Esophagus muscularis mucosa (tissue), 4 donors: ENCODE data around the gene MYLK. TPM values are rescaled to one million over a fixed set of nuclear protein-coding genes. Genes with fewer than 3 reads are reported as not detected.
A peak's percentile ranks its signal among the peaks of the same experiment; 100 is the strongest.

Experiments
- DNase-seq: peaks from one replicate; pipeline ENCODE4 v3.0.0-alpha.2; 2017; ENCODE audit errors: extremely low spot score
- H3K27ac ChIP-seq, 4 donors: fragments of 200-600 bp; sonication (generic); replicated peaks in 1 of 4; 1 replicate in 3 of 4; 2 replicates in 1 of 4; pipeline ENCODE4 v1.5.1; 2016 to 2019; ENCODE audit warnings: mild to moderate bottlenecking in 1 of 4
- H3K27me3 ChIP-seq, 4 donors: fragments of 200-600 bp; sonication (generic); one replicate each; pipeline versions ENCODE4 v1.5.1 to v1.6.0; 2016 to 2019
- H3K36me3 ChIP-seq, 4 donors: fragments of 200-600 bp; sonication (generic); one replicate each; pipeline ENCODE4 v1.5.1; 2016 to 2019
- H3K4me1 ChIP-seq, 4 donors: fragments of 200-600 bp; sonication (generic); one replicate each; pipeline ENCODE4 v1.5.1; 2016 to 2019
- H3K4me3 ChIP-seq, 4 donors: fragments of 200-600 bp; sonication (generic); 1 replicate in 2 of 4; 2 replicates in 2 of 4; pipeline ENCODE4 v1.5.1; 2016 to 2019; ENCODE audit warnings: mild to moderate bottlenecking in 4 of 4, moderate library complexity in 1 of 4
- H3K9me3 ChIP-seq, 4 donors: fragments of 200-600 bp; sonication (generic); 1 replicate in 3 of 4; 2 replicates in 1 of 4; pipeline ENCODE4 v1.5.1; 2016 to 2019
- EP300 ChIP-seq: sonication (generic); formaldehyde crosslinking; IDR thresholded peaks from one replicate; pipeline ENCODE4 v1.6.1; 2017; ENCODE audit warnings: antibody characterized with exemption
- POLR2A ChIP-seq: fragments of 450-650 bp; IDR thresholded peaks from one replicate; pipeline ENCODE4 v1.6.1; 2017; ENCODE audit warnings: antibody characterized with exemption, moderate library complexity, mild to moderate bottlenecking, low read depth
- POLR2AphosphoS5 ChIP-seq, 2 donors: sonication (generic); formaldehyde crosslinking; IDR thresholded peaks; one replicate each; pipeline ENCODE4 v1.6.1; 2017; ENCODE audit warnings: antibody characterized with exemption in 2 of 2
- WGBS: methylation state at CpG from one replicate; pipeline ENCODE4 v1.1.5; 2018; 5-methylcytosine and 5-hydroxymethylcytosine counted together
- intact Hi-C: fragments of 100-400 bp; cut with DNase I; formaldehyde crosslinking; loops from one replicate; pipeline ENCODE4 v1.15.1; 2023
- total RNA-seq, 4 donors: library from RNA; depleted of rRNA; stranded (reverse); fragments of >200 nt; gene quantifications; one replicate each; pipeline versions ENCODE4 v1.1.0 to v1.2.1, GENCODE V29; 2016
- TF ChIP-seq, protein P1 (sequence below), 3 experiments: fragments of 200-600 bp in 2 of 3; fragments of 450-650 bp in 1 of 3; sonication (generic) in 2 of 3; IDR thresholded peaks; one replicate each; pipeline ENCODE4 v1.5.1; 2017 to 2019; ENCODE audit warnings: antibody characterized with exemption in 3 of 3, mild to moderate bottlenecking in 2 of 3, moderate library complexity in 1 of 3

Gene MYLK
- total RNA-seq, 4 donors from 2014 or later, result 1,983 to 3,208 (median 2,554) TPM

DNA sequence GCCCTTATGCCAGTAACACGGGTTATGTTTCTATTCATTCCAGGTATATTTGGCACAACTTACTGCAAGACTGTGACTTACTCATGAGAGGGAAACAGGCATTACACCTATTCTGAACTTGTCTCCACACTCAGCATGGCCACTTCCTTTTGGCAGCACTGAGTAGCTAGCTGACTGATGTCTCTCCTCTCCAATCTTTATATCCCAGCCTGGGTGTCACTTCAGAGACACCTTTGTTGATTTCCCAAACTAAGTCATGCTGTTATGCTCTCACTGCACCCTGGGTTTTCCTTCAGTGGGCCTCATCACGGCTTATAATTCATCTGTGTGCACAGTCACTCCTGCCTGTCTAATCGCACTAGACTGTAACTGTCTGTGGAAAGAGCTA is 114.8 kb downstream of the MYLK start:
- no peak for DNase-seq
- 81% methylated on average over 3 of the region's 3 CpGs for WGBS
- H3K27me3 ChIP-seq, result no peaks in the 10 kb centered on the region
- H3K27ac ChIP-seq, result no peak overlapping the region
- H3K4me3 ChIP-seq, result no peak overlapping the region
- intact Hi-C loops, result no loop called here
- peaks cover 0 to 33% (median 24%) of the 10 kb centered on the region in 4 donors for H3K4me1 ChIP-seq
- H3K36me3 ChIP-seq, result no peaks in the 10 kb centered on the region
- H3K9me3 ChIP-seq, result no peaks in the 10 kb centered on the region
- TF ChIP-seq EP300 (no peak), POLR2A (no peak), POLR2AphosphoS5 (IDR thresholded peaks at IDR 0.05) (no peak)

DNA sequence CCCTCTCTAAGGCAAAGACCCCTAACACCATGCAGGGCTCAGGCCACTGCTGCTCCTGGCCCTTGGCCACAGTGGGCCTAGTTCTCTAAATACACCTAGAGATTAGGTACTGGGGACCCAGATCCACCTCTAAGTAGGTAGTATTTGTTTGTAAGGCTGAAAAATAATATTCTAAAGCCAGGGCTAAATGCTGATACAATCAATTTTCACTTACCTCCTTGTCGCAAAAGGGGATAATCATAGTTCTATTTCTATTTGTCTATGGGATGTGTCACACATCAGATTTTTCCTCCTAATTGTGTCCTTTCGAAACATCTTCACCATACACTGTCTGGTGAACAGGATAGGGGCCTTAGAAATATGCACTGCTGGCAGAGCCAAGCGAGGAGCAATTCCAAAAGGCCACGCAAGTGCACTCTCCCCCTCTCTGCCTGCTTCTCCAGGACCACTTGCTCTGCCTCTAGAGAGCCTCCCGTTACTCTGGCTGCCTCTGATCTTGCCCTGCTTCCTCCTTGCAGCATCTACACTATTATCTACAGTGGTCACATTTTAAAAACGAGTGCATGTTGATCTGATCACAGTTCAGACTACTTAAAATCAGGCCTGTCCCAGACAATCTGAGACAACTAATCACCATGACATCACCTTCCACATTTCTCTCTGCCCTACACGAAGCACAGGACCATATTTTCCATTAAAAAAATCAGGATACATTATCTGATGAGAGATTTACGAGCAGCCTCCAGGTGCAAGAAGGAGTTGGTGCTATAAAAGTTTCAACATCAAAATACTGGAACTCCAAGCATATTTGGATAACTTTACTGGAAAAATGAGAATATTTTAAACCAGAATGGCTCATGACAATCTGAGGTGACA is 115.4 kb downstream of the MYLK start:
- Histone ChIP-seq H3K9me3 (no peaks in the 10 kb centered on the region), H3K4me1 (peaks cover 0 to 27% (median 18%) of the 10 kb centered on the region in 4 donors), H3K36me3 (no peaks in the 10 kb centered on the region), H3K27ac (no peak overlapping the region), H3K27me3 (no peaks in the 10 kb centered on the region), H3K4me3 (no peak overlapping the region)
- 73% methylated on average over 8 of the region's 8 CpGs for WGBS
- intact Hi-C loops, result no loop called here
- TF ChIP-seq, protein P1, sequence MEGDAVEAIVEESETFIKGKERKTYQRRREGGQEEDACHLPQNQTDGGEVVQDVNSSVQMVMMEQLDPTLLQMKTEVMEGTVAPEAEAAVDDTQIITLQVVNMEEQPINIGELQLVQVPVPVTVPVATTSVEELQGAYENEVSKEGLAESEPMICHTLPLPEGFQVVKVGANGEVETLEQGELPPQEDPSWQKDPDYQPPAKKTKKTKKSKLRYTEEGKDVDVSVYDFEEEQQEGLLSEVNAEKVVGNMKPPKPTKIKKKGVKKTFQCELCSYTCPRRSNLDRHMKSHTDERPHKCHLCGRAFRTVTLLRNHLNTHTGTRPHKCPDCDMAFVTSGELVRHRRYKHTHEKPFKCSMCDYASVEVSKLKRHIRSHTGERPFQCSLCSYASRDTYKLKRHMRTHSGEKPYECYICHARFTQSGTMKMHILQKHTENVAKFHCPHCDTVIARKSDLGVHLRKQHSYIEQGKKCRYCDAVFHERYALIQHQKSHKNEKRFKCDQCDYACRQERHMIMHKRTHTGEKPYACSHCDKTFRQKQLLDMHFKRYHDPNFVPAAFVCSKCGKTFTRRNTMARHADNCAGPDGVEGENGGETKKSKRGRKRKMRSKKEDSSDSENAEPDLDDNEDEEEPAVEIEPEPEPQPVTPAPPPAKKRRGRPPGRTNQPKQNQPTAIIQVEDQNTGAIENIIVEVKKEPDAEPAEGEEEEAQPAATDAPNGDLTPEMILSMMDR (IDR thresholded peaks at IDR 0.05), result no peak
- TF ChIP-seq POLR2AphosphoS5 (IDR thresholded peaks at IDR 0.05), result no peak
- no peak for TF ChIP-seq POLR2A
- no peak for TF ChIP-seq EP300
- peak; percentile 88 for DNase-seq

- Histone ChIP-seq H3K36me3 (no peaks in the 10 kb centered on the region), H3K9me3 (no peaks in the 10 kb centered on the region), H3K27me3 (no peaks in the 10 kb centered on the region), H3K4me1 (peaks cover 0 to 21% (median 13%) of the 10 kb centered on the region in 4 donors), H3K4me3 (no peak overlapping the region), H3K27ac (no peak overlapping the region)
- intact Hi-C loops, result no loop called here
- DNase-seq, result peak; percentile 72
- 94% methylated on average over 6 of the region's 6 CpGs for WGBS
- TF ChIP-seq EP300 (no peak), POLR2AphosphoS5 (IDR thresholded peaks at IDR 0.05) (no peak), POLR2A (no peak)
- TF ChIP-seq, protein P1 (IDR thresholded peaks at IDR 0.05), result no peak
Observed at GRCh38 chr3:123767564-123768292, 116.4 kb downstream of the MYLK start.

GRCh38 chr3:123767009-123767372 is 117.1 kb downstream of the MYLK start:
- Histone ChIP-seq H3K27ac (no peak overlapping the region), H3K9me3 (no peaks in the 10 kb centered on the region), H3K36me3 (no peaks in the 10 kb centered on the region), H3K27me3 (no peaks in the 10 kb centered on the region), H3K4me3 (no peak overlapping the region), H3K4me1 (peaks cover 0 to 21% (median 13%) of the 10 kb centered on the region in 4 donors)
- intact Hi-C loops, result no loop called here
- TF ChIP-seq POLR2AphosphoS5 (IDR thresholded peaks at IDR 0.05) (no peak), EP300 (no peak), POLR2A (no peak)
- TF ChIP-seq, protein P1 (IDR thresholded peaks at IDR 0.05), result no peak
- DNase-seq, result peak; percentile 83
- WGBS, result 89% methylated on average over 7 of the region's 7 CpGs
